ENCODE measurements around the gene LDHAL6B. TPM values are rescaled to one million over a fixed set of nuclear protein-coding genes. Genes with fewer than 3 reads are reported as not detected.

The LDHAL6B gene
- total and polyA plus RNA-seq, 2 donors (not counting 1 experiment from before 2014, with no cell fraction given), result not detected

DNA sequence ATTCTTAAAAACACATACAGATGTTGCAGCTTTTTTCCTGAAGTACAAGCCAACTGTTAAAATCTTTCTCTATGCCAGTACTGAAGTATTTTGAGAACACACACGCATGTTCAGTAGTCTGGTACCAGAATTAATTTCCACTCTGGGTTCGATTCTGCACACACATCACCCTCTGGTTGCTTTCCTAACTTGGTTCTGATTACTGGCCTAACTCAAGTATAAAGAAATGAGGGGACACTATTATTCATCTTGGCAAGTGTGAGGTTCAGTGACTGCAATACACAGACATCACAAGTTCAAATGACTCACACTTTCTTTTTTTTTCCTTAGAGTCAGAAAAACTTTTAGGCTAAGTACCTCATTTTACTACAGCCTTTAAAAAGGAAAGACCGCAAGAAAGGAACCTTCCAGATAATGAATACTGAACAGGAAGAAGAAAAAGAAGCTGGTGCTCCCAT is 37.4 kb upstream of the LDHAL6B start:
- H2AFZ ChIP-seq (ENCODE audit: low read length), result no peak overlapping the region
- H3K9ac ChIP-seq (ENCODE audit: insufficient read depth, low read length), result no peak overlapping the region
- H3K27me3 ChIP-seq (ENCODE audit: control insufficient read depth, insufficient read depth, low read length), result no peaks in the 10 kb centered on the region
- H3K9me3 ChIP-seq (ENCODE audit: control insufficient read depth, insufficient read depth, low read depth, low read length), result no peaks in the 10 kb centered on the region
- DNase-seq (ENCODE audit: low read depth in 2 of 2), result peak; percentile 86 to 95
- H3K4me1 ChIP-seq (ENCODE audit: control insufficient read depth, extremely low read depth, insufficient read depth, low read length), result peaks cover 17% of the 10 kb centered on the region
- no peaks in the 10 kb centered on the region for H3K79me2 ChIP-seq (ENCODE audit: control insufficient read depth, insufficient read depth, low read length)
- H3K36me3 ChIP-seq (ENCODE audit: control insufficient read depth, insufficient read depth, low read length), result peaks cover 5% of the 10 kb centered on the region
- H3K4me3 ChIP-seq (replicated peaks in 1 of 4; ENCODE audit: control extremely low read depth in 1 of 4, insufficient read depth in 1 of 4, low read depth in 3 of 4, low read length in 4 of 4), result no peak overlapping the region
- H3K27ac ChIP-seq (ENCODE audit: insufficient read depth, low read length), result peak overlapping the region; percentile 73
- no peak overlapping the region for H3K4me2 ChIP-seq (ENCODE audit: extremely low read depth, insufficient read depth, low read length)
- TF ChIP-seq CTCF (conservative IDR thresholded peaks at IDR 0.05 in 1 of 2, IDR thresholded peaks at IDR 0.05 in 1 of 2; ENCODE audit: low read depth in 1 of 2, low read length in 2 of 2), result no peak
- TF ChIP-seq EZH2 (IDR thresholded peaks at IDR 0.05; ENCODE audit: low read length, missing control alignments), result no peak
- H4K20me1 ChIP-seq (ENCODE audit: control insufficient read depth, extremely low read depth, insufficient read depth, low read length), result no peaks in the 10 kb centered on the region

- Histone ChIP-seq H3K27me3 (ENCODE audit: control insufficient read depth, insufficient read depth, low read length) (no peaks in the 10 kb centered on the region), H3K4me1 (ENCODE audit: control insufficient read depth, extremely low read depth, insufficient read depth, low read length) (peaks cover 26% of the 10 kb centered on the region), H3K4me2 (ENCODE audit: extremely low read depth, insufficient read depth, low read length) (no peak overlapping the region), H3K27ac (ENCODE audit: insufficient read depth, low read length) (peak overlapping the region; percentile 53), H2AFZ (ENCODE audit: low read length) (no peak overlapping the region), H3K79me2 (ENCODE audit: control insufficient read depth, insufficient read depth, low read length) (no peaks in the 10 kb centered on the region), H3K4me3 (replicated peaks in 1 of 4; ENCODE audit: control extremely low read depth in 1 of 4, insufficient read depth in 1 of 4, low read depth in 3 of 4, low read length in 4 of 4) (no peak overlapping the region), H3K9ac (ENCODE audit: insufficient read depth, low read length) (no peak overlapping the region), H3K36me3 (ENCODE audit: control insufficient read depth, insufficient read depth, low read length) (peaks cover 4% of the 10 kb centered on the region), H3K9me3 (ENCODE audit: control insufficient read depth, insufficient read depth, low read depth, low read length) (no peaks in the 10 kb centered on the region), H4K20me1 (ENCODE audit: control insufficient read depth, extremely low read depth, insufficient read depth, low read length) (no peaks in the 10 kb centered on the region)
- peak in 1 of 2 donors; percentile 72 for DNase-seq (ENCODE audit: low read depth in 2 of 2)
- TF ChIP-seq EZH2 (IDR thresholded peaks at IDR 0.05; ENCODE audit: low read length, missing control alignments) (no peak), CTCF (conservative IDR thresholded peaks at IDR 0.05 in 1 of 2, IDR thresholded peaks at IDR 0.05 in 1 of 2; ENCODE audit: low read depth in 1 of 2, low read length in 2 of 2) (no peak)
These were observed 36.2 kb upstream of the LDHAL6B start for GRCh38 chr15:59170295-59171066.

DNA sequence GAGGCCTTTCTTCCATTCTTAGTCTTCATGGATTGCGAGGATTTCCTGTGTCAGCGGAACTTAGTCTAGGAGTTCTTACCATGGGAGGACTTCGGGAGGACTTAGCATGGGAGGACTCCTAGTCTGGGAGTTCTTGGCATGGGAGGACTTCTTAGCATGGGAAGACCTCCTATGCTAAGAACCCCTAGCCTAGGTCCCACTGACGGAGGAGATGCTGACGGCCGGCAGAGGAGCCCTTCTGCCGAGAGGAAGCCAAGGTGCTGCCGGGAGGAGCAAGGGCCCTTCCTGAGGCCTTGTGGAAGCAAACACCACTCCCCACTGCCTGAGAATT is 35.6 kb upstream of the LDHAL6B start:
- peaks cover 30% of the 10 kb centered on the region for H3K4me1 ChIP-seq (ENCODE audit: control insufficient read depth, extremely low read depth, insufficient read depth, low read length)
- no peak overlapping the region for H3K4me2 ChIP-seq (ENCODE audit: extremely low read depth, insufficient read depth, low read length)
- TF ChIP-seq EZH2 (IDR thresholded peaks at IDR 0.05; ENCODE audit: low read length, missing control alignments) (no peak), CTCF (conservative IDR thresholded peaks at IDR 0.05 in 1 of 2, IDR thresholded peaks at IDR 0.05 in 1 of 2; ENCODE audit: low read depth in 1 of 2, low read length in 2 of 2) (no peak)
- H3K4me3 ChIP-seq (replicated peaks in 1 of 4; ENCODE audit: control extremely low read depth in 1 of 4, insufficient read depth in 1 of 4, low read depth in 3 of 4, low read length in 4 of 4), result no peak overlapping the region
- no peaks in the 10 kb centered on the region for H4K20me1 ChIP-seq (ENCODE audit: control insufficient read depth, extremely low read depth, insufficient read depth, low read length)
- H3K27me3 ChIP-seq (ENCODE audit: control insufficient read depth, insufficient read depth, low read length), result no peaks in the 10 kb centered on the region
- H2AFZ ChIP-seq (ENCODE audit: low read length), result no peak overlapping the region
- H3K9ac ChIP-seq (ENCODE audit: insufficient read depth, low read length), result no peak overlapping the region
- no peaks in the 10 kb centered on the region for H3K79me2 ChIP-seq (ENCODE audit: control insufficient read depth, insufficient read depth, low read length)
- H3K9me3 ChIP-seq (ENCODE audit: control insufficient read depth, insufficient read depth, low read depth, low read length), result no peaks in the 10 kb centered on the region
- peaks cover 4% of the 10 kb centered on the region for H3K36me3 ChIP-seq (ENCODE audit: control insufficient read depth, insufficient read depth, low read length)
- no peak overlapping the region for H3K27ac ChIP-seq (ENCODE audit: insufficient read depth, low read length)
- no peak for DNase-seq (ENCODE audit: low read depth in 2 of 2)

Data from fibroblast of lung (primary cell).